Measurements from ENCODE around the gene CAPN12. TPM values are rescaled to one million over a fixed set of nuclear protein-coding genes. Genes with fewer than 3 reads are reported as not detected.

The CAPN12 gene
- total and polyA plus RNA-seq, 10 of the 15 experiments (the other 5 are each of a cell fraction or from before 2014, with no cell fraction given), result 0.64 to 4.6 (median 2.0) TPM

GRCh38 chr19:38742906-38743305 lies 1.4 kb downstream of the CAPN12 start:
- ChIA-PET CTCF (no interaction called here), RAD21 (ENCODE audit: unreplicated experiment) (no interaction called here), POLR2A (no interaction called here), SMC1A (ENCODE audit: uncharacterized antibody, unreplicated experiment) (no interaction called here)
- no peaks in the 10 kb centered on the region for H4K20me1 ChIP-seq (ENCODE audit: control insufficient read depth, insufficient read depth)
- intact Hi-C loops (cut with micrococcal nuclease; ENCODE audit: unreplicated experiment) (no loop called here), in situ Hi-C loops (cut with MboI) (no loop called here)
- no peaks in the 10 kb centered on the region for H3K27me3 ChIP-seq (replicated peaks in 1 of 2; ENCODE audit: control insufficient read depth in 2 of 2, insufficient read depth in 2 of 2, low read length in 1 of 2)
- no peak overlapping the region for H2AFZ ChIP-seq (ENCODE audit: control insufficient read depth, low read depth, low read length)
- H3K4me1 ChIP-seq (ENCODE audit: control insufficient read depth, insufficient read depth, low read length), result no peaks in the 10 kb centered on the region
- H3K4me3 ChIP-seq, result no peak overlapping the region
- H3K27ac ChIP-seq (ENCODE audit: control insufficient read depth, insufficient read depth), result no peak overlapping the region
- H3K4me2 ChIP-seq (ENCODE audit: control insufficient read depth, insufficient read depth), result no peak overlapping the region
- H3K36me3 ChIP-seq (ENCODE audit: control insufficient read depth in 2 of 2, insufficient read depth in 2 of 2, low read length in 1 of 2), result no peaks in the 10 kb centered on the region
- H3K9ac ChIP-seq (ENCODE audit: control insufficient read depth, insufficient read depth, low read length), result no peak overlapping the region
- H3K79me2 ChIP-seq (ENCODE audit: control insufficient read depth, insufficient read depth, low read length), result no peaks in the 10 kb centered on the region
- no TSS peak for BruUV-seq (replicated peaks)
- no peak for ATAC-seq
- H3K9me3 ChIP-seq (replicated peaks; ENCODE audit: control insufficient read depth, insufficient read depth, low read length), result no peaks in the 10 kb centered on the region
- DNase-seq (ENCODE audit: low read depth, low spot score), result no peak
- TF ChIP-seq NR2C1 (IDR thresholded peaks at IDR 0.05), result no peak
- TF ChIP-seq, protein P1, sequence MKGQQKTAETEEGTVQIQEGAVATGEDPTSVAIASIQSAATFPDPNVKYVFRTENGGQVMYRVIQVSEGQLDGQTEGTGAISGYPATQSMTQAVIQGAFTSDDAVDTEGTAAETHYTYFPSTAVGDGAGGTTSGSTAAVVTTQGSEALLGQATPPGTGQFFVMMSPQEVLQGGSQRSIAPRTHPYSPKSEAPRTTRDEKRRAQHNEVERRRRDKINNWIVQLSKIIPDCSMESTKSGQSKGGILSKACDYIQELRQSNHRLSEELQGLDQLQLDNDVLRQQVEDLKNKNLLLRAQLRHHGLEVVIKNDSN (IDR thresholded peaks at IDR 0.05; ENCODE audit: borderline replicate concordance, extremely low read length, insufficient read depth, low read depth, low read length), result no peak
- no peak for TF ChIP-seq ETV6 (conservative IDR thresholded peaks at IDR 0.05 in 1 of 2, IDR thresholded peaks at IDR 0.05 in 1 of 2; ENCODE audit: borderline replicate concordance in 1 of 2, low read depth in 1 of 2)
- TF ChIP-seq MYC (IDR thresholded peaks at IDR 0.05; ENCODE audit: insufficient read depth, insufficient read length, insufficient replicate concordance, low read length, severe bottlenecking), result no peak
- TF ChIP-seq, protein P2, sequence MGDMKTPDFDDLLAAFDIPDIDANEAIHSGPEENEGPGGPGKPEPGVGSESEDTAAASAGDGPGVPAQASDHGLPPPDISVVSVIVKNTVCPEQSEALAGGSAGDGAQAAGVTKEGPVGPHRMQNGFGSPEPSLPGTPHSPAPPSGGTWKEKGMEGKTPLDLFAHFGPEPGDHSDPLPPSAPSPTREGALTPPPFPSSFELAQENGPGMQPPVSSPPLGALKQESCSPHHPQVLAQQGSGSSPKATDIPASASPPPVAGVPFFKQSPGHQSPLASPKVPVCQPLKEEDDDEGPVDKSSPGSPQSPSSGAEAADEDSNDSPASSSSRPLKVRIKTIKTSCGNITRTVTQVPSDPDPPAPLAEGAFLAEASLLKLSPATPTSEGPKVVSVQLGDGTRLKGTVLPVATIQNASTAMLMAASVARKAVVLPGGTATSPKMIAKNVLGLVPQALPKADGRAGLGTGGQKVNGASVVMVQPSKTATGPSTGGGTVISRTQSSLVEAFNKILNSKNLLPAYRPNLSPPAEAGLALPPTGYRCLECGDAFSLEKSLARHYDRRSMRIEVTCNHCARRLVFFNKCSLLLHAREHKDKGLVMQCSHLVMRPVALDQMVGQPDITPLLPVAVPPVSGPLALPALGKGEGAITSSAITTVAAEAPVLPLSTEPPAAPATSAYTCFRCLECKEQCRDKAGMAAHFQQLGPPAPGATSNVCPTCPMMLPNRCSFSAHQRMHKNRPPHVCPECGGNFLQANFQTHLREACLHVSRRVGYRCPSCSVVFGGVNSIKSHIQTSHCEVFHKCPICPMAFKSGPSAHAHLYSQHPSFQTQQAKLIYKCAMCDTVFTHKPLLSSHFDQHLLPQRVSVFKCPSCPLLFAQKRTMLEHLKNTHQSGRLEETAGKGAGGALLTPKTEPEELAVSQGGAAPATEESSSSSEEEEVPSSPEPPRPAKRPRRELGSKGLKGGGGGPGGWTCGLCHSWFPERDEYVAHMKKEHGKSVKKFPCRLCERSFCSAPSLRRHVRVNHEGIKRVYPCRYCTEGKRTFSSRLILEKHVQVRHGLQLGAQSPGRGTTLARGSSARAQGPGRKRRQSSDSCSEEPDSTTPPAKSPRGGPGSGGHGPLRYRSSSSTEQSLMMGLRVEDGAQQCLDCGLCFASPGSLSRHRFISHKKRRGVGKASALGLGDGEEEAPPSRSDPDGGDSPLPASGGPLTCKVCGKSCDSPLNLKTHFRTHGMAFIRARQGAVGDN (IDR thresholded peaks at IDR 0.05), result no peak
- TF ChIP-seq SP1 (IDR thresholded peaks at IDR 0.05; ENCODE audit: low read depth, low read length), result no peak
- TF ChIP-seq IRF4 (IDR thresholded peaks at IDR 0.05; ENCODE audit: low read depth, low read length), result no peak
- TF ChIP-seq, protein P3, sequence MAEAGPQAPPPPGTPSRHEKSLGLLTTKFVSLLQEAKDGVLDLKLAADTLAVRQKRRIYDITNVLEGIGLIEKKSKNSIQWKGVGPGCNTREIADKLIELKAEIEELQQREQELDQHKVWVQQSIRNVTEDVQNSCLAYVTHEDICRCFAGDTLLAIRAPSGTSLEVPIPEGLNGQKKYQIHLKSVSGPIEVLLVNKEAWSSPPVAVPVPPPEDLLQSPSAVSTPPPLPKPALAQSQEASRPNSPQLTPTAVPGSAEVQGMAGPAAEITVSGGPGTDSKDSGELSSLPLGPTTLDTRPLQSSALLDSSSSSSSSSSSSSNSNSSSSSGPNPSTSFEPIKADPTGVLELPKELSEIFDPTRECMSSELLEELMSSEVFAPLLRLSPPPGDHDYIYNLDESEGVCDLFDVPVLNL (IDR thresholded peaks at IDR 0.05; ENCODE audit: low read depth, low read length), result no peak
- no peak for TF ChIP-seq BMI1 (IDR thresholded peaks at IDR 0.05; ENCODE audit: borderline replicate concordance)
- TF ChIP-seq YY1 (IDR thresholded peaks at IDR 0.05; ENCODE audit: low read depth, low read length), result no peak
- TF ChIP-seq USF2 (IDR thresholded peaks at IDR 0.05; ENCODE audit: borderline replicate concordance, low read depth, low read length), result no peak
- no peak for TF ChIP-seq EP300 (IDR thresholded peaks at IDR 0.05; ENCODE audit: borderline replicate concordance in 1 of 2, control insufficient read depth in 1 of 2, low read depth in 2 of 2, low read length in 2 of 2)
- no peak for TF ChIP-seq HDAC2 (IDR thresholded peaks at IDR 0.05)
- TF ChIP-seq ELK1 (IDR thresholded peaks at IDR 0.05; ENCODE audit: low read depth, low read length), result no peak
- 2% methylated on average over 6 of the region's 6 CpGs for WGBS (ENCODE audit: insufficient coverage, insufficient replicate concordance, low lambda C conversion rate, missing lambda C conversion rate)
- FAIRE-seq, result no peak

All from GM12878 (cell line).